NK-92 (cell line): ENCODE measurements around the gene GRAMD4.

ENCODE experiments used
- DNase-seq: peaks from one replicate; lab custom pipeline; 2025; ENCODE audit not compliant: unreplicated experiment; lab: John Stamatoyannopoulos, UW

The GRAMD4 gene, protein sequence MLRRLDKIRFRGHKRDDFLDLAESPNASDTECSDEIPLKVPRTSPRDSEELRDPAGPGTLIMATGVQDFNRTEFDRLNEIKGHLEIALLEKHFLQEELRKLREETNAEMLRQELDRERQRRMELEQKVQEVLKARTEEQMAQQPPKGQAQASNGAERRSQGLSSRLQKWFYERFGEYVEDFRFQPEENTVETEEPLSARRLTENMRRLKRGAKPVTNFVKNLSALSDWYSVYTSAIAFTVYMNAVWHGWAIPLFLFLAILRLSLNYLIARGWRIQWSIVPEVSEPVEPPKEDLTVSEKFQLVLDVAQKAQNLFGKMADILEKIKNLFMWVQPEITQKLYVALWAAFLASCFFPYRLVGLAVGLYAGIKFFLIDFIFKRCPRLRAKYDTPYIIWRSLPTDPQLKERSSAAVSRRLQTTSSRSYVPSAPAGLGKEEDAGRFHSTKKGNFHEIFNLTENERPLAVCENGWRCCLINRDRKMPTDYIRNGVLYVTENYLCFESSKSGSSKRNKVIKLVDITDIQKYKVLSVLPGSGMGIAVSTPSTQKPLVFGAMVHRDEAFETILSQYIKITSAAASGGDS

DNA sequence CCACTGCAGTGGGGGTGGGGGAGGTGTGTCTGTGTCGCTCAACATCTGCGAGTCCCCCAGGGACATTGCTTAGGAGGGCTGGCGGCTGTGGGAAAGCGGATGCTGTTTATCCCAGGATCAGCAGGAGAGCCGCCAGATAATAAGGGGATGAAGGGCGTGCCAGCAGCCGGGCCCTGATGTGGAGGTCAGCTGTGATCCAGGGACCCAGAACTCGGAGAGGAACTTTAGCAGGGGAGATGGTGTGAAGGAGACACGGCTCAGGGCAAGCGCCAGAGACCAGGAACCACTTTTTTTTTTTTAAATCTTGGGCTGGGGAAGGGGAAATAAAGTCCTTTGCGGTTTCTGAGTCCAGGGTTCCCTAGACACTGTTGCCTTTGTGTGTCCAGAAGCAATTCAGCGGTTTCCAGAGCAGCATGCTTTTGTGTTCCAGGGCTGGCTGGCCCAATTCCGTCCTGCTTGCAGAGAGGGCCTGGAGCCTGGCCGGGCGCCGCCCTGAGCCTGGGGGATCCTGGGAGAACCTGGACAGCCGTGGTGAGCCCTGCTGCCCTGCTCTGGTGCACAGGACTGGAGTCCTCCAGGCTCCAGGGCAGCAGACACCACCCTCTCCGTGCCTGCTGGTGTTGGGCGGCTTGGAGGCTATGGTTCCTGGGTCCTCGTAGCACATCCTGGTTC, at the start of gene GRAMD4:
Gene GRAMD4 (plus strand): TSS at position 557 of the 672 bp plus-strand sequence. CDS start 6,414 bp downstream, outside the sequence.
- DNase-seq = no peak

DNA sequence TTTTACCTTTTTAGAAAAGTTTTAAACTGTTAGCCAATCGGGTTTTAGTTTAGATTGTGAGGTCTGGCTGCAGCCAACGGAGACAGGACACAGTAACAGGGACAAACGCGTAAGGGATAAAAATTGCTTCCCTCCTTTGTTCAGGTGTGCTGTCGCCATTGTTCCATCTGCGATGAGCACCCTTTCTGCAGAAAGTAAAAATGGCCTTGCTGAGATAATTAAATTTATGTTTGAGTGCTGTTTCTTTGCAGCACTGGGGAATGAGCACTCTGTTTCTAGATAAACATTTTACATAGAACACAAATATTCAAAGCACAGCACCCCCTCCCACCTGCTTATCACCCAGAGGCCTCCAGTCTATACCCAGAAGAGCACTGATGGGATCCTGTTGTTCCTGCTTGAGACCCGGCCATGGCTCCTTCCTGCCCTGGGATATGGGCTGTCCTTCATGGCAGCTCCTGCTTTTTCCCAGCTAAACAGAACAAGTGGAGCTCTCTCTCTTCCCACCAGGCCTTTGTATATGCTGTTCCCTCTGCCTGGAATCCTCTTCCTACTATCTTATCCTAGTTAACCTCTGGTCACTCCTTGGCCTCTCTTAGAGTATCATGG, 48.4 kb upstream of the GRAMD4 start:
- DNase-seq = no peak

DNA sequence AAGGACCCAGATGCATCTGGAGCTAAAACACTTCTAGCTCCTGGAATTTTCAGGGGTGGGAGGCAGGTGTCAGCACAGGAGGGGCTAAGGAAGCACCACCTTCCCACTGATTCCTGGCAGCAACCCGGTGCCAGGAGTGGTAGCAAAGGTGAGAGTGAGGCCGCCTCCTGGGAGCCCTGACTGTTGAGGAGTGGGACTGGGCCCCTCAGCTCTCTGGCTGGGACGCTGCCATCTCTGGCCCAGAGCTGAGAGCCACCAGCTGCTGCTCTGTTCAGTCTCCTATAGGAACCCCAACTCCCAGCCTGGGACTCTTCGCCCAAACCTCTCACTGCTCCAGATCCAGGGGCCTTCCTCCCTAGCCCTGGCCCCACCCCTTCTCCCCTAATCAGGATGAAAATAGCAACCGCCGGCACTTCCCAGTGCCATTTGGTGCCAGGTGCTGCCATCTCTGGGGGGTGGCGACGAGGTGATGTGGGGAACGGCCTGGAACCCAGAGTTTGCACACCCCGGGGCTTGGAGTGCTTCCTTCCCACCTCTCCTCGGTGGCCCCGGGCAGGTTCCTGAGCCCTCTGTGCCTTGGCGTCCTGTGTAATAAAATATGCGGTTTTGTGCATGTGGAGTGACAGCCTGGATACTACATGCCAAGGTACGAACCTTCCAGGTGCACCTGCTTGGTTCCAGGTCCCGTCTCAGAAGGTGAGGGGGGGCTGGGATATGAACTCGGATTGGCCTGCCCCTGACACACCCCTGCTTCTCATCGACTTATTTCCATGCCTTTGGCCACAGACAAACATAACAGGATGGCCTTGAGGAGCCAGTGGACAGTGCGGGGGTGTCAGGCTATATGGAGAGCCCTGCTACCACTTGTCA, 47.0 kb upstream of the GRAMD4 start:
- no peak for DNase-seq

DNA sequence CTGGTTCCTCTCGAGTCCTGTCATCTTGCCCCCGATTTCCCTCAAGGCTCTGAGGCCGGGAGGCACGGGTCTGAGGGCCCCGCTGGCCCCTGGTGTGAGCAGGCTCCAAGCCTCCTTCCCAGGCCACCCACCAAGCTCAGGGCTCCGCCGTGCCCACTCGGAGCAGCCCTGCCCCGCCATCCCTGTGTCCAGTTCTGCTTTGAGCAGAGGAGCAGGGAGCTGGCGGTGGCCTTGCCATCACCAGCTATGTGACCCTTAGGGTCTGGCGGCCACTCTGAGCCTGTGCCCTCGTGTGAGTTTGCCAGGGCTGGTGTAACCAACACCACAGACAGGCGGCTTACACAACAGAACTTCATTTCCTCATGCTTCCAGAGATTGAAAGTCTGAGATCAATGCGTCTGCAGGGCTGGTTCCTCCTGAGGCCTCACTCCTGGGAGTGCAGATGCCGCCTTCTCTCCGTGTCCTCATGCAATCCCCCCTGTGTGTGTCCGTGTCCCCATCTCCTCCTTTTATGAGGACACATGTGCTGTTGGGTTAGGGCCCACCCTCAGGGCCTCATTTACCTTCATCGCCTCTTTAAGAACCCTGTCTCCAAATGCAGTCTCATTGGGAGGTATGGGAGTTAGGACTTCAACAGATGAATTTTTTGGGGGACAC, 46.3 kb upstream of the GRAMD4 start:
- no peak for DNase-seq

DNA sequence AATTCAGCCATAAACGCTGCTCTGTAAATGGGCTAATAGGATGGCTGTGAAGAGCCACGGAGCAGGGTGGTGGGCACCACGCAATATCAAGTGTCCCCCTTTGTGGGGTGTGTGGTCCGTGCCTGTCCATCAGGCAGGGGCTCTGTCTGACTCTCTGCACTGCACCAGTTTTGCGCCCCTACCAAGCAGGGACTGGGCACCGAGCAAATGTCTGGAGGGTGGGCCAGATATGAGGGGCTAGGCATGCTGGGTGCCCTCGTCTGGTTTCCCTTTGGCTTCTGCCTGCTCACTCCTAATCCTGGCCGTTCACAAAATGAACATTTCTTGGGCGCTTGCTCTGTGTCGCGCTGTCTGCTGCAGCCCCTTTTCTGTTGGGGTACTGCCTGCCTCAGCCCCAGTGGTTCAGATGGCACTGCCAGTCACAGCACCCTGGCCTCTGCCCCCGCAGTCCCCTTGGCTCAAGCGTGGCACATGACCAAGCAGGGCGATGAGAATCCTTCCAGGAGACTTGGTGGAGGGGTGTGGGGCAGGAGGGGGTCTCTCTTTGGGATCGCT, 45.7 kb upstream of the GRAMD4 start:
- DNase-seq = no peak

DNA sequence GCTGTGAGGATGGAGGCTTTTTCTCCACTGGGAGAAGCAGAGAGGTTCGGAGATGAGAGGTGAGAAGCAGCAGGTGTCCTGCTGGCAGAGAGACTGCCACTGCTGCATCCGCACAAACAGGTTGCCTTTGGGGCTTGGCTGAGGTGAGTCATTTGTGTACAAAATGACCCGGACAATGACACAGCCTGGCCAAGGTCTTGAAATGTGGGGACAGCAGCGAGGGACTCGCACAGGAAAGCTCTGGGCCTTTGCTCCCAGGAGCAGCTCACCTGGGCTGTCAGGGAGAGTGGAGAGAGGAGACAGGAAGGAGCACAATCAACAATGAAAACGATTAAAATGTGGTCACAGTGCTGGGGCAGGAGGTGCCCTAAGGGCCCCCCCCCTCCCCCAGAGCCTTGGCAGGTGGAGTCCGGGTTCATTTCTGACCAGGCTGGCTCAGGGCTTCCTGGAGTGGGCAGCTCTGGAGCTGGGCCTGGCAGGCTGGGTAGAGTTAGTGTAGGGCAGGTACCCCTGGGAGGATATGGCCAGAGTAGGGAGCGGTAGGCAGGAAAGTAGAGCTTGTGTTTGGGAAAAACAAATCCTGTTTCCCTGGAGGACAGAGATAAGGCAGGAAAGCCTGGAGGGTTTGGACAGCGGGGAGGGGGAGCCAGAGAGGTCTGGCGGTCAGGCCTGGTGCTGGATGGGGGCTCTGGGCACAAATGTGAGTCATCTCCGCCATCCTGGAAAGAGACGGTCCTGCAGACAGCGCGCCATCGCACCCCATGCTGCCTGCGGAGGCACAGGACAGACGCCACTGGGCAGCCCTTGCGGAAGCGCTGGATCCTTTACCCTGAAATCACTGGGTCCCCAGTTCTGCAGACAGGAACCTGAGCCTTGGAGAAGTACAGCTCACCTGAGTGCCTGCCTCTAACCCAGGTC, 44.9 kb upstream of the GRAMD4 start:
- no peak for DNase-seq

DNA sequence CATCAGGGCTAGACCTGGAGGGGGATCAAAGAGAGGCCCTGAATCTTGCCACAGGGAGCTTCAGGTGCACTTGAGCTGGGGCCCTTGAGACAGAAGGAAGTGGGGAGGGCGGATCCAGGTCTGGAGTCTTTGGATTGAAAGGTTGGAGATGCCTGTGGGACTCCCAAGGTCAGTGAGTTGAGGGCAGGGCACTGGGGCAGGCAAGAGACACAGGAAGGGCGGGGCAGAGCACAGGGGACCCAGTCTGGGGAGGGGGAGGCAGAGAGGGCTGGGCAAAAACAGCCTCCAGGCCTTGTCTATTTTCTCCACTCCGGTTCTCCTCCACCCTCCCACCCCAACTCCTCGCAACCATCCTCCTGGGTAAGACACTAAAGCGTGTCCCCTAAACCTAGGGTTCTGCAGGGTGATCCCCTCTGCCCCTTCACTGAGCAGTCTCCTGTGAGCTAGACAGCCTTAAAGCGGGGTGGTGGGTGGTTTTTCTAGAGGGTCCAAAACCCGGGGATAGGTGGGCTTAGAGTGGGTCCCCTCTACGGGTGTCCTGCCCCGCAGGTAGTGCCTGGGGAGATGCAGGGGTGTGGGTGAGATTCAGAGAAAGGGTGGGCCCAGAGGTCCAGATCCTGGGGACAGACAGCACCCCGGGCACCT, 44.2 kb upstream of the GRAMD4 start:
- no peak for DNase-seq

DNA sequence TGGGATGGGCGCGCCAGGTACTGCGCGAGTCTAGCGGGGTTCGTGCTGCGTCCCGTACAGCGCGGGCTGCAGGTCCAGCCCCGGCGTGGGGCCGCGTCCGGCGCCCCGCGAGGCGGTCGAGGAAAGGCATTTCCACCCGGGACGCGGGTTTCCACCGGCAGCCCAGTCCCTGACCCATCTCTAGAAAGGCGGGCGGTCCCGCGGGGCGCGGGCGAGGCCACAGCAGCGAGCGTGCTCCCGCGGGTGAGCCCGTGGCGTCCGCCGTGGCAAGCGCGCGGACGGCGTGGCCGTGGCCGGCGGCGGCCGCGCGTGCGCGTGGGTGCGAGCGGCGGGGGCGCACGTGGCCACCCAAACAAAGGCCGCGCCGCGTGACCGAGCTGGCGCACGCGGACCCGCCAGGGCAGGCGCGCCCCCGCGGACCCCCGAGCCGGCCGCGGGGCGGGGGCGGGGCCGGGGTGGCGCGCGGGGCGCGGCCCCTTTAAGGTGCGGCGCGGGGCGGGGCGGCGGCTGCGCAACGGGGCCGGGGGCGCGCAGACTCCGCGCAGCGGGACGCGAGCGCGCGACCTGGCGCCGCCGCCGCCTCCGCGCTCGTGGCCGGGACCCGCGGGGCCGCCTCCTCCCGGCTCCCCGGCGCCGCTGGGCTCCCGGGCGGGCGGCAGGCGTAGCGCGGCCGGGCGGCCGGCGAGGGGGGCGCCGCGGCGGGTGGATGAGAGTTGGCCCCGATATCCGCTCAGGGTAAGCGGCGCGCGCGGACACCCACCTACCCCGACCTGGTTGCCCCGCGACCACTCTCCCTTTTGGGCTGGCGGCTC, 43.4 kb upstream of the GRAMD4 start:
- no peak for DNase-seq

DNA sequence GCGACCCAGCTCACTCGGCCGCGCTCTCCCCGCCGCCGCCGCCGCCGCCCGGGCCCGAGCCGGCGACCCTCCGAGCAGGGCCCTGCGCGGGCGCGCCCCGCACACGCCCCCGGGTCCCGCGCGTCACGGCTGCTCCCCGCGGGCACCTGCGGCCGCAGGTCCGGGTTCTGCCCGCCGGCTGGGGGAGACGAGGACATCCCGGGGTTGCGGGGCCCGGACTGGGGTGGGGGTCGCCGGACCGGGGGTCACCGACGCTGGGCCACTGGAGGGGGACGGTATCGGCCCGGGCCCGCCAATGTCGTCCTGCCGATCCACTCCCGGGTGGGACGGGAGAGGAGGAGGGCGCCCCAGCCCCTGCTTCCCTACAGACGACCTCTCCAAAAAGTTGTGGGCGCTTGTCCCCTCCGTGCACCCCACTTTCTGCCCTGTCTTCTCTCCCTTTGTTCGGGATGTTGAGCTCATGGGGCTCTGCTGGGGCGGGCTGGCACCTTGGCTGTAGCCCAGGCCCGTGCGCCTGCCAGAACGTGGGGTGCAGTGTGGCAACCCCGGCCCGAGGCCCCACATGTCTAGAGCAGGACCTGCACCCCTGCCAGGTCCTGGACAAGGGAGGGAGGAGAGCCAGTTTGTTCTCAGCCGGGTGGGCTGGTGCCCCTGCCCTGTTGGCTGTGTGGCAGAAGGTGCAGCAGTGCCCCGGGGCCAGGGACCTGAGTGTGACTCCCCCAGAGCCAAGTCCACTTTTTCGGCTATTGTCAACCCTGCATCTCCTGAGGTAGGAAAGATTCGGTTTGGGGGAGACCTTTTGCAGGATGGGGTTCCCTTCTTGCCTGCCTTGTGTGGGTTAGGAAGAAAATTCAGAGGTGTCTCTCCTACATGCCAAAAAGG, 42.6 kb upstream of the GRAMD4 start:
- no peak for DNase-seq

DNA sequence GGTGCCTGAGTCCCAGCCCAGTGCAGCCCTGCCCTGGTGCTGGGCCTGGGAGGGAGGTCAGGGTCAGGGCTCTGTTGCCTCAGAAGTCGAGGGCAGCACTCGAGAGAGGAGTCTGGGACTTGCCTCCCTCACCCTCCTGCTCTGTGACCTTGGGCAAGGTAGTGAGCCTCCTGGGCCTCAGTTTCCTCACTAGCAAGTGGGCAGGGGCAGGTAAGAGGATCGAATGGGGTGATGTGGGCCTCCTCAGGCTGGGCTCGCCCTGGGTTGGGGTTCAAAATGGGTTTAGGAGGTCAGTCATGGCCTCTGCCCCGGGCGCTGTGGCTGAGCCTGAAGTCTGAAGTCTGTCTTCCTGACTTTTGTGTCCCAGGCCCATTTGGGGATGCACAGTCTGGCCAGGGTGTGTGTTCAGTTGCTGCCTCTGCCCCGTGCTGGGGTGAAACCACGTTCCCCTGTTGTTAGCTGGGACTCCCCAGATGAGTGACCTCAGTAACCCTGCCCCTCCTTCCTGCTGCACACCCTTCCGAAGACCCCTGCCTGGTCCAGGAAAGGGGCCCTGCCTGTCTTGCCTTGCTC, 41.8 kb upstream of the GRAMD4 start:
- no peak for DNase-seq

DNA sequence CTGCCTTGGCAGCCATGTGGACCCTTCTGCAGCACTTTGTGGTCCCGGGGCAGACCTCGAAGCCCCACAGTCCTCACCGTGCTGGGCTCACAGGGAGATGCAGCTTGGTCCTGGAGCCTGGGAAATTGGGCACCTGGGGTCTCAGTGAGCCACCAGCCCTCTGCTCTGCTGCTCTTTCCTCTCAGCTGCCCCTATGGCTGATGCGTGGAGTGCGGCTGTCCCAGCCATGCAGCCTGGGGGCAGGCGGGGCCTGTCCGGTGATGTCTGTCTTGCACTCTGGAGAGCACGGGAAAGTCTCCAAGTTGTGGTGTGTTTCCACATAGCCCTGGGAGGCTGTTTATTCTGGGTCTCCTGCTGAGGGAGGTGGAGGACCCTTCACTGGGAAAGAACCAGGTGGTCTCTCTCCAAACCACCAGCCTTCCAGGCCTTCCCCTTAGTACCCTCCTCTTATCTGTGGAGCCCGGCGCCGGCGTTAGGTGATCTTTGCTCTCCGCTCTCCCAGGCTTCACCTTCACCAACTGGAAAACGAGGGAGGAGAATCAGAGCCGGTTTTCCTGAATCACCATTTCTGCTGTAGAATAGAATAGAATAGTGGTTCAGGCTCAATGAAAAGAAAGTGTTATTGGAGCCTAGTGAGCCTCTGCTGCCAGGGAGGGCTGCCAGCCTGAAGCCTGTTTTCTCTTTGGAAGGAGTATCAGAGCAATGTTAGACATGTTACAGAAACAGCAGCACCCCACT, 41.2 kb upstream of the GRAMD4 start:
- no peak for DNase-seq

DNA sequence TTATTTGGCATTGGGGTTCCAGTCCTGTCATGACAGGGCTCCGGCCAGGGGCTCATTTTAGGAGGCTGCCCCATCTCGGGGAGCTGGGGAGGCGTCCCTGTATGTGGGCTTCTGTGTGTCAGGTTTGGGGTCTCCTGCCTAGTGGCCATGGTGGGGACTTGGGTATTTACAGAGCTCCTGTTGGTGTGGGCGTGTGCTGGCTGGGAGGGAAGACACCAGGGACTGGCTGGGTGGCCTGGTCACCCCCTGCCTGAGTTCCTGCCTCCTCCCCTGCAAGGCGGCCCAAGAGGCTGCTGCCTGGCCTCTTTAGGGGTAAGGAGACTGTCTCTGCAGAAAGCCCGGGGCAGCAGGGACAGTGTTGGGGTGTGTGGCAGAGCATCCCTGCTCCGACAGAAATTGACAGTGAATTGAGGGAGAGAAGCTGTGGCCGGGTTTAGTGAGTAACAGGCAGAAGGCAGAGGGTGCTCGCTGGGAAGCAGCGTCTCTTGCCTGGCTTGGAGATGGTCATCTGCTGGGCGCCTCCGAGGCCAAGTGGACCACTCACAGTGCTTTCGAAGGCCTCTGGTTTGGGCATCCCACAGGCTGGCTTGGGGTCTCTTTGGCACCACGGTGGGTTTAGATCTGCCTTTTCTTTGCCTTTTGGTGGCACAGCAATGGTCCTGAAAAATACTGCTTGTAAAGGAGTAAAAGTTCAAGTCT, 40.3 kb upstream of the GRAMD4 start:
- no peak for DNase-seq

DNA sequence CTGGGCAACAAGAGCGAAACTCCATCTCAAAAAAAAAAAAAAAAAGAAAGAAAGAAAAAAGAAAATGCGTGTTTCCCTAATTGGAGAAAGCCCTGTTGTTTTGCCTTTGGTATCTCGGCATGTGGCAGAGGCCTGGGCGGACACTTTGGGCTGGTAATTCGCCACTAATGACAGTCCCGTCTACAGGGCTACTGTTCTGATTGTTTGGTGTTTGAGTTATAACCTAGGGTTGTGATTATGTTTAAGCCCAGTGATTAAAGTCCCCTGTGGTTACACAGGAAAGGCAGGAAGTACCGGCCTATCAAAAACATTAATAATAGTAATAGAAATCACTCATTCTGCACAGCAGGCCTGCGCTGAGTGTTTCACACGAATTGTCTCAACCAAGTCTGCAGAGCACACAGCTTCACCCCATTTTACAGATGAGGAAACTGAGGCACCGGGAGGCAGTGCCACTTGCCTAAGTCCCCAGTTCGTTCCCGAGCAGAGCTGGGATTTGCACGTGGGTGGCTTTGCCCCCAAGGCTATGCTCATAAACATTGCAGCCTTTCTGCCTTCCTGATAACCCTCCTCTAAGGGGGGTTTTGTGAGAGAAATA, 39.1 kb upstream of the GRAMD4 start:
- DNase-seq = no peak

DNA sequence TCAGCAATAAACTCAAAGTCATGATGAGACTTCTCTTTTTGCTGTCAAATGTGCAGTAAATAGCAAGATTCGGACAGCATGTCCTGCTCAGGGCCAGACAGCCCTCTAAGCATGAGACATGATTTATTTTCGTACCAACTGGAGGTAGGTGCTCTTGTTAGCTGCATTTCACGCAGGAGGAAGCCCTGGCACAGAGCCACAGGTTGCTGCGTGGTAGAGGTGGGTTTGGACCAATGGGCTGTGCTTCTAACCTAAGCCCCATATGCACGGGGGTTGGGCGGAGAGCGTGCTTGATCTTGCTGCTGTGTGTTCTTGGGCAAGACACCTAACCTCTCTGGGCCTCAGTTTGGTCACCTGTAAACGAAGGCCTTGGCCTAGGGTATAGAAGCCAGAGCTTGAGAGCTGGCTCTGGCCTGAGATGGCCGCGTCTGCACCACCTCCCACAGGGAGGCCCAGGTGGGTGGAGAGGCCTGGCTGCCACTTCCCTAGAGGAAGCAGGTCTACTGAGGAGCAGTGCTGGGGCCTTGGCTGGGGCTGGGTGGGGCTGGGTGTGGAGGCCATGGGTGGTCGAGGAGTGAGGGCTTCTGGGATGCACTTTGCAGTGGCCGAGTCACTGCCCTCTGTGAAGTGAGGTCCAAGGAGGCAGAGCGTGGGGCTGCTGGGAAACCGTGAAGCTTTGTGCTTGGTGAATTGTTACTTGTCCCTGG, 38.5 kb upstream of the GRAMD4 start:
- DNase-seq = no peak
